ENCODE results near the gene LRRFIP1.

Gene LRRFIP1

GRCh38 chr2:237724811-237725478 is 97.6 kb downstream of the LRRFIP1 start:
- DNase-seq (ENCODE audit: low spot score): no peak

GRCh38 chr2:237725661-237726060 is 98.3 kb downstream of the LRRFIP1 start:
- DNase-seq (ENCODE audit: low spot score): no peak

- DNase-seq (ENCODE audit: low spot score): no peak
These were observed 99.0 kb downstream of the LRRFIP1 start for GRCh38 chr2:237726401-237726830.

GRCh38 chr2:237727363-237727762 is 100.0 kb downstream of the LRRFIP1 start:
- no peak for DNase-seq (ENCODE audit: low spot score)

- DNase-seq (ENCODE audit: low spot score): no peak
These were observed 102.5 kb downstream of the LRRFIP1 start for GRCh38 chr2:237729681-237730475.

GRCh38 chr2:237731663-237732062 is 104.3 kb downstream of the LRRFIP1 start:
- DNase-seq (ENCODE audit: low spot score): peak; percentile 22

GRCh38 chr2:237732070-237732469 is 104.7 kb downstream of the LRRFIP1 start:
- no peak for DNase-seq (ENCODE audit: low spot score)

- DNase-seq (ENCODE audit: low spot score): no peak
These were observed 105.5 kb downstream of the LRRFIP1 start for GRCh38 chr2:237732790-237733381.

- no peak for DNase-seq (ENCODE audit: low spot score)
These were observed 106.4 kb downstream of the LRRFIP1 start for GRCh38 chr2:237733677-237734300.

- no peak for DNase-seq (ENCODE audit: low spot score)
These were observed 107.7 kb downstream of the LRRFIP1 start for GRCh38 chr2:237734905-237735623.

GRCh38 chr2:237735798-237736197 is 108.4 kb downstream of the LRRFIP1 start:
- DNase-seq (ENCODE audit: low spot score): no peak

- DNase-seq (ENCODE audit: low spot score): no peak
These were observed 109.4 kb downstream of the LRRFIP1 start for GRCh38 chr2:237736783-237737182.

- DNase-seq (ENCODE audit: low spot score): no peak
These were observed 109.9 kb downstream of the LRRFIP1 start for GRCh38 chr2:237737196-237737865.

- DNase-seq (ENCODE audit: low spot score): no peak
These were observed 110.9 kb downstream of the LRRFIP1 start for GRCh38 chr2:237738255-237738654.

GRCh38 chr2:237739101-237739500 is 111.7 kb downstream of the LRRFIP1 start:
- DNase-seq (ENCODE audit: low spot score): no peak

GRCh38 chr2:237742191-237742590 is 114.8 kb downstream of the LRRFIP1 start:
- DNase-seq (ENCODE audit: low spot score): no peak

GRCh38 chr2:237742614-237743013 is 115.2 kb downstream of the LRRFIP1 start:
- no peak for DNase-seq (ENCODE audit: low spot score)

- DNase-seq (ENCODE audit: low spot score): no peak
These were observed 115.6 kb downstream of the LRRFIP1 start for GRCh38 chr2:237743024-237743423.

GRCh38 chr2:237743561-237744269 is 116.3 kb downstream of the LRRFIP1 start:
- DNase-seq (ENCODE audit: low spot score): no peak

- DNase-seq (ENCODE audit: low spot score): no peak
These were observed 116.9 kb downstream of the LRRFIP1 start for GRCh38 chr2:237744270-237744612.

All from CD4-positive, alpha-beta T cell treated with Interleukin-6 at 100 ng/mL for 8 hours (primary cell).